ENCODE results near the gene ORM1. TPM values are rescaled to one million over a fixed set of nuclear protein-coding genes. Genes with fewer than 3 reads are reported as not detected.
A peak's percentile ranks its signal among the peaks of the same experiment; 100 is the strongest.
"Not testable (repeated sequence)": the region's sequence is repeated elsewhere in the genome, so short reads cannot be mapped to it uniquely, and the experiment has no call there.

Gene ORM1
- not detected in 2 replicates for total RNA-seq

GRCh38 chr9:114322831-114323531, at the start of gene ORM1:
TSS of gene ORM1 (plus strand) at chr9:114323098. CDS start at chr9:114323134, 36 bp downstream.
- not testable (repeated sequence) for DNase-seq (ENCODE audit: low read depth in 2 of 2)

- no peak for DNase-seq (ENCODE audit: low read depth in 2 of 2)
Observed at GRCh38 chr9:114273461-114273881, 49.4 kb upstream of the ORM1 start.

- no peak for DNase-seq (ENCODE audit: low read depth in 2 of 2)
Observed at GRCh38 chr9:114274217-114274616, 48.7 kb upstream of the ORM1 start.

- no peak for DNase-seq (ENCODE audit: low read depth in 2 of 2)
Observed at GRCh38 chr9:114275246-114276004, 47.5 kb upstream of the ORM1 start.

- peak in 1 of 2 donors; percentile 96 for DNase-seq (ENCODE audit: low read depth in 2 of 2)
Observed at GRCh38 chr9:114276908-114277821, 45.7 kb upstream of the ORM1 start.

- DNase-seq (ENCODE audit: low read depth in 2 of 2): no peak
Observed at GRCh38 chr9:114278356-114278755, 44.5 kb upstream of the ORM1 start.

GRCh38 chr9:114278881-114279570, 43.9 kb upstream of the ORM1 start:
- peak in 1 of 2 donors; percentile 85 for DNase-seq (ENCODE audit: low read depth in 2 of 2)

GRCh38 chr9:114279693-114280092, 43.2 kb upstream of the ORM1 start:
- no peak for DNase-seq (ENCODE audit: low read depth in 2 of 2)

- DNase-seq (ENCODE audit: low read depth in 2 of 2): peak in 1 of 2 donors; percentile 46
Observed at GRCh38 chr9:114280636-114281472, 42.0 kb upstream of the ORM1 start.

GRCh38 chr9:114281473-114282103, 41.3 kb upstream of the ORM1 start:
- no peak for DNase-seq (ENCODE audit: low read depth in 2 of 2)

- DNase-seq (ENCODE audit: low read depth in 2 of 2): no peak
Observed at GRCh38 chr9:114282104-114282485, 40.8 kb upstream of the ORM1 start.

- DNase-seq (ENCODE audit: low read depth in 2 of 2): no peak
Observed at GRCh38 chr9:114282507-114282906, 40.4 kb upstream of the ORM1 start.

GRCh38 chr9:114282926-114283325, 40.0 kb upstream of the ORM1 start:
- peak; percentile 14 to 21 for DNase-seq (ENCODE audit: low read depth in 2 of 2)

- no peak for DNase-seq (ENCODE audit: low read depth in 2 of 2)
Observed at GRCh38 chr9:114283551-114284111, 39.3 kb upstream of the ORM1 start.

- no peak for DNase-seq (ENCODE audit: low read depth in 2 of 2)
Observed at GRCh38 chr9:114284316-114285060, 38.4 kb upstream of the ORM1 start.

GRCh38 chr9:114285166-114285867, 37.6 kb upstream of the ORM1 start:
- DNase-seq (ENCODE audit: low read depth in 2 of 2): peak; percentile 44 to 90

- no peak for DNase-seq (ENCODE audit: low read depth in 2 of 2)
Observed at GRCh38 chr9:114286146-114286679, 36.7 kb upstream of the ORM1 start.

All from lung microvascular endothelial cell (primary cell).